ENCODE results near the gene DNAJC3. TPM values are rescaled to one million over a fixed set of nuclear protein-coding genes. Genes with fewer than 3 reads are reported as not detected.

DNAJC3 gene
- total RNA-seq, 4 donors from 2014 or later, result 22.2 to 37.7 (median 28.8) TPM

- no peak for DNase-seq (ENCODE audit: low spot score in 2 of 2)
- 96 to 100% methylated on average over 3 of the region's 3 CpGs for WGBS, 2 donors
- no peak overlapping the region for H3K4me3 ChIP-seq (ENCODE audit: low read depth, poor library complexity, severe bottlenecking)
- intact Hi-C loops (cut with DNase I; ENCODE audit: low total_unique reads), result no loop called here
- TF ChIP-seq POLR2A (IDR thresholded peaks at IDR 0.05) (no peak), CTCF (IDR thresholded peaks at IDR 0.05) (no peak)
Observed at GRCh38 chr13:95713651-95714050, 36.7 kb downstream of the DNAJC3 start.

- intact Hi-C loops (cut with DNase I; ENCODE audit: low total_unique reads), result no loop called here
- 86 to 93% methylated on average over 3 of the region's 3 CpGs for WGBS, 2 donors
- TF ChIP-seq POLR2A (IDR thresholded peaks at IDR 0.05) (no peak), CTCF (IDR thresholded peaks at IDR 0.05) (no peak)
Observed at GRCh38 chr13:95714142-95714832, 37.3 kb downstream of the DNAJC3 start.

GRCh38 chr13:95716231-95716630 lies 39.3 kb downstream of the DNAJC3 start:
- H3K4me3 ChIP-seq (ENCODE audit: low read depth, poor library complexity, severe bottlenecking), result no peak overlapping the region
- TF ChIP-seq CTCF (IDR thresholded peaks at IDR 0.05) (no peak), POLR2A (IDR thresholded peaks at IDR 0.05) (no peak)
- intact Hi-C loops (cut with DNase I; ENCODE audit: low total_unique reads), result no loop called here
- DNase-seq (ENCODE audit: low spot score in 2 of 2), result no peak
- WGBS, 2 donors, result 94 to 97% methylated on average over 11 of the region's 11 CpGs

More at GRCh38 chr13:95714142-95714832, 37.3 kb downstream of the DNAJC3 start:
- H3K4me3 ChIP-seq (ENCODE audit: low read depth, poor library complexity, severe bottlenecking), result no peak overlapping the region
- DNase-seq (ENCODE audit: low spot score in 2 of 2), result no peak

GRCh38 chr13:95722241-95722640 lies 45.3 kb downstream of the DNAJC3 start:
- intact Hi-C loops (cut with DNase I; ENCODE audit: low total_unique reads), result no loop called here
- DNase-seq (ENCODE audit: low spot score in 2 of 2), result no peak
- TF ChIP-seq POLR2A (IDR thresholded peaks at IDR 0.05) (no peak), CTCF (IDR thresholded peaks at IDR 0.05) (no peak)
- no peak overlapping the region for H3K4me3 ChIP-seq (ENCODE audit: low read depth, poor library complexity, severe bottlenecking)
- 76 to 100% methylated on average over 1 of the region's 1 CpG for whole genome bisulfite sequencing, 2 donors

- WGBS, 2 donors, result 92 to 95% methylated on average over 1 of the region's 1 CpG
- intact Hi-C loops (cut with DNase I; ENCODE audit: low total_unique reads), result no loop called here
- TF ChIP-seq POLR2A (IDR thresholded peaks at IDR 0.05), result no peak
- no peak for TF ChIP-seq CTCF (IDR thresholded peaks at IDR 0.05)
- DNase-seq (ENCODE audit: low spot score in 2 of 2), result no peak
- no peak overlapping the region for H3K4me3 ChIP-seq (ENCODE audit: low read depth, poor library complexity, severe bottlenecking)
Observed at GRCh38 chr13:95723438-95723837, 46.5 kb downstream of the DNAJC3 start.

GRCh38 chr13:95724252-95724651 lies 47.3 kb downstream of the DNAJC3 start:
- no peak for DNase-seq (ENCODE audit: low spot score in 2 of 2)
- no peak for TF ChIP-seq POLR2A (IDR thresholded peaks at IDR 0.05)
- no peak for TF ChIP-seq CTCF (IDR thresholded peaks at IDR 0.05)
- 93% methylated on average over 3 of the region's 3 CpGs for WGBS, 2 donors
- intact Hi-C loops (cut with DNase I; ENCODE audit: low total_unique reads), result no loop called here
- H3K4me3 ChIP-seq (ENCODE audit: low read depth, poor library complexity, severe bottlenecking), result no peak overlapping the region

Data from lower leg skin (tissue), 4 donors.